Gastrocnemius medialis (tissue), 4 donors: ENCODE data around the gene PELI1. TPM values are rescaled to one million over a fixed set of nuclear protein-coding genes. Genes with fewer than 3 reads are reported as not detected.

Source experiments
- ATAC-seq, 2 donors: fragments of 150-250 bp; one replicate each; pipeline ENCODE4 v1.9.1; 2016
- DNase-seq, 2 donors: peaks; one replicate each; pipeline ENCODE4 v3.0.0-alpha.2; 2019
- H3K27ac ChIP-seq, 4 donors: fragments of 200-600 bp; sonication (generic); 1 replicate in 1 of 4; 2 replicates in 3 of 4; pipeline ENCODE4 v1.5.1; 2016 to 2018; ENCODE audit warnings: mild to moderate bottlenecking in 2 of 4, moderate library complexity in 1 of 4
- H3K27me3 ChIP-seq, 3 donors: fragments of 200-600 bp; sonication (generic) in 2 of 3; 1 replicate in 1 of 3; 2 replicates in 2 of 3; pipeline versions ENCODE4 v1.5.1 to v1.6.0; 2016 to 2019; ENCODE audit warnings: mild to moderate bottlenecking in 1 of 3, moderate library complexity in 1 of 3
- H3K36me3 ChIP-seq, 2 donors: fragments of 200-600 bp; sonication (generic) in 1 of 2; one replicate each; pipeline ENCODE4 v1.5.1; 2017 to 2018
- H3K4me1 ChIP-seq, 2 donors: fragments of 200-600 bp; sonication (generic) in 1 of 2; one replicate each; pipeline ENCODE4 v1.5.1; 2016 to 2017; ENCODE audit warnings: mild to moderate bottlenecking in 2 of 2
- H3K4me3 ChIP-seq, 4 donors: fragments of 200-600 bp; sonication (generic) in 3 of 4; 1 replicate in 1 of 4; 2 replicates in 3 of 4; pipeline ENCODE4 v1.5.1; 2016 to 2019; ENCODE audit warnings: mild to moderate bottlenecking in 2 of 4
- H3K9me3 ChIP-seq, 3 donors: fragments of 200-600 bp; sonication (generic) in 2 of 3; 1 replicate in 1 of 3; 2 replicates in 2 of 3; pipeline ENCODE4 v1.5.1; 2016 to 2019
- POLR2A ChIP-seq, 2 donors: fragments of 450-650 bp; IDR thresholded peaks; one replicate each; pipeline ENCODE4 v1.6.1; 2017; ENCODE audit warnings: antibody characterized with exemption in 2 of 2, mild to moderate bottlenecking in 2 of 2, moderate library complexity in 2 of 2
- in situ Hi-C, 4 donors: fragments of 200-750 bp; cut with MboI; loops; one replicate each; pipeline versions ENCODE4 v1.15.0 to v1.8.0; 2017; ENCODE audit warnings: low sequenced_read_pairs in 4 of 4
- intact Hi-C: fragments of 100-400 bp; cut with DNase I; formaldehyde crosslinking; loops from one replicate; pipeline ENCODE4 v1.15.1; 2023; ENCODE audit warnings: low total_unique reads
- total RNA-seq, 4 donors: library from RNA; depleted of rRNA; stranded (reverse); fragments of >200 nt; gene quantifications; one replicate each; pipeline versions ENCODE4 v1.1.0 to v1.2.3, GENCODE V29; 2016
- TF ChIP-seq, protein P1 (sequence below), 5 experiments: fragments of 450-650 bp in 3 of 5; fragments of 200-600 bp in 2 of 5; sonication (generic) in 2 of 5; IDR thresholded peaks in 4 of 5; conservative IDR thresholded peaks in 1 of 5; 1 replicate in 4 of 5; 2 replicates in 1 of 5; pipeline ENCODE4 v1.5.1; 2016 to 2019; ENCODE audit warnings: antibody characterized with exemption in 5 of 5, mild to moderate bottlenecking in 3 of 5, moderate library complexity in 3 of 5

PELI1 gene
- total RNA-seq, 4 donors from 2014 or later: 3.7 to 7.5 (median 5.9) TPM

GRCh38 chr2:64189586-64189985, 45.4 kb upstream of the PELI1 start:
- no peak for TF ChIP-seq POLR2A (IDR thresholded peaks at IDR 0.05)
- TF ChIP-seq, protein P1, sequence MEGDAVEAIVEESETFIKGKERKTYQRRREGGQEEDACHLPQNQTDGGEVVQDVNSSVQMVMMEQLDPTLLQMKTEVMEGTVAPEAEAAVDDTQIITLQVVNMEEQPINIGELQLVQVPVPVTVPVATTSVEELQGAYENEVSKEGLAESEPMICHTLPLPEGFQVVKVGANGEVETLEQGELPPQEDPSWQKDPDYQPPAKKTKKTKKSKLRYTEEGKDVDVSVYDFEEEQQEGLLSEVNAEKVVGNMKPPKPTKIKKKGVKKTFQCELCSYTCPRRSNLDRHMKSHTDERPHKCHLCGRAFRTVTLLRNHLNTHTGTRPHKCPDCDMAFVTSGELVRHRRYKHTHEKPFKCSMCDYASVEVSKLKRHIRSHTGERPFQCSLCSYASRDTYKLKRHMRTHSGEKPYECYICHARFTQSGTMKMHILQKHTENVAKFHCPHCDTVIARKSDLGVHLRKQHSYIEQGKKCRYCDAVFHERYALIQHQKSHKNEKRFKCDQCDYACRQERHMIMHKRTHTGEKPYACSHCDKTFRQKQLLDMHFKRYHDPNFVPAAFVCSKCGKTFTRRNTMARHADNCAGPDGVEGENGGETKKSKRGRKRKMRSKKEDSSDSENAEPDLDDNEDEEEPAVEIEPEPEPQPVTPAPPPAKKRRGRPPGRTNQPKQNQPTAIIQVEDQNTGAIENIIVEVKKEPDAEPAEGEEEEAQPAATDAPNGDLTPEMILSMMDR (IDR thresholded peaks at IDR 0.05 in 4 of 5, conservative IDR thresholded peaks at IDR 0.05 in 1 of 5): no peak
- intact Hi-C loops (no loop called here), in situ Hi-C loops (no loop called here)
- H3K36me3 ChIP-seq: no peaks in the 10 kb centered on the region
- no peak overlapping the region for H3K27ac ChIP-seq
- no peak overlapping the region for H3K4me3 ChIP-seq
- no peak for DNase-seq
- H3K27me3 ChIP-seq: no peaks in the 10 kb centered on the region
- no peaks in the 10 kb centered on the region for H3K9me3 ChIP-seq
- H3K4me1 ChIP-seq: no peaks in the 10 kb centered on the region
- no peak for ATAC-seq

GRCh38 chr2:64189167-64189566, 44.9 kb upstream of the PELI1 start:
- H3K4me3 ChIP-seq: no peak overlapping the region
- intact Hi-C loops: no loop called here
- H3K36me3 ChIP-seq: no peaks in the 10 kb centered on the region
- ATAC-seq: no peak
- TF ChIP-seq, protein P1 (IDR thresholded peaks at IDR 0.05 in 4 of 5, conservative IDR thresholded peaks at IDR 0.05 in 1 of 5): no peak
- no peak for TF ChIP-seq POLR2A (IDR thresholded peaks at IDR 0.05)
- no peaks in the 10 kb centered on the region for H3K27me3 ChIP-seq
- H3K9me3 ChIP-seq: no peaks in the 10 kb centered on the region
- H3K4me1 ChIP-seq: no peaks in the 10 kb centered on the region
- in situ Hi-C loops: no loop called here
- no peak overlapping the region for H3K27ac ChIP-seq
- DNase-seq: no peak

DNA sequence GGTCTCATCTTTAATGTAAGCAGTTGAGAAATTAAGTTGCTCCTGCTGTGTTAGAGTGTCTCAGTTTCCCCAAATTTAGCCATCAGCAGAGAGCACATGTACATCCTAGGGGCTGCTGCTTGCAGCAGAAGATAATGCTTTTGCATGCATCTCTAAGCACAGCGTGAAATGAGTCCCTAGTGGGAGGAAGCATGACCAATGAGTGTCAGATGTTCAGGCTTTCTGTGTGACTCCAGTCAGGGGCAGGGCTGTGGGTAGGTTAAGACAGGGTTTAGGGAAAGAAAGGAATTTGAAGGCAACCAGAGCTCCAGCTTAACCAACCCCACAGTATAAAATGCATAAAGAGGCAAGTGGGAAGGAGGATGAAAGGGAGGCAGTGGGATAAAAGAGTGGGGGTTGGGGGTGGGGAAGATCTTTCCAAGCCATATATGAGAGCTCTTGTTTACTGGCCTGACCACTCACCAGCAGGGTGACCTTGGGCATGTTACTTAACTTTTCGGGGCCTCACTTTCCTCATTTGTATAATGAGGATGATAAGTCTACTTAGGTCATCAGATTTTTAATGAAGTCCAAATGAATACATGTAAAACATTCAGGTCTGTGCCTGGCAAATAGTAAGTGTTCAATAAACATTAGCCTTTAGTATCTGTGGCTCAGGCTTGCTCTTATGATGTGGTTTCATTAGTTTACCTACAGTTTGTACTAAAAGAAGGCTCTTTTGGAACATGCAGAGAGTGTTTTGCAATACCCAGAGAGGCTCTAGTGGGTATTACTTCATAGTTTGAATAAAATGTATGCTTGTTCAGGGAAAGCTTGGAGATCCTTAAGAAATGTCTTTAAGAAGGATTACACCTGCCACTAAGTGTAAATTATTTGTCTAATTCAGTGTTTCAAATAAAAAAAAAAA, 42.7 kb upstream of the PELI1 start:
- Histone ChIP-seq H3K9me3 (no peaks in the 10 kb centered on the region), H3K27ac (no peak overlapping the region), H3K4me3 (no peak overlapping the region), H3K36me3 (no peaks in the 10 kb centered on the region), H3K4me1 (no peaks in the 10 kb centered on the region), H3K27me3 (no peaks in the 10 kb centered on the region)
- DNase-seq (no peak), ATAC-seq (no peak)
- intact Hi-C loops: no loop called here
- in situ Hi-C loops: no loop called here
- TF ChIP-seq, protein P1 (IDR thresholded peaks at IDR 0.05 in 4 of 5, conservative IDR thresholded peaks at IDR 0.05 in 1 of 5): no peak
- no peak for TF ChIP-seq POLR2A (IDR thresholded peaks at IDR 0.05)

DNA sequence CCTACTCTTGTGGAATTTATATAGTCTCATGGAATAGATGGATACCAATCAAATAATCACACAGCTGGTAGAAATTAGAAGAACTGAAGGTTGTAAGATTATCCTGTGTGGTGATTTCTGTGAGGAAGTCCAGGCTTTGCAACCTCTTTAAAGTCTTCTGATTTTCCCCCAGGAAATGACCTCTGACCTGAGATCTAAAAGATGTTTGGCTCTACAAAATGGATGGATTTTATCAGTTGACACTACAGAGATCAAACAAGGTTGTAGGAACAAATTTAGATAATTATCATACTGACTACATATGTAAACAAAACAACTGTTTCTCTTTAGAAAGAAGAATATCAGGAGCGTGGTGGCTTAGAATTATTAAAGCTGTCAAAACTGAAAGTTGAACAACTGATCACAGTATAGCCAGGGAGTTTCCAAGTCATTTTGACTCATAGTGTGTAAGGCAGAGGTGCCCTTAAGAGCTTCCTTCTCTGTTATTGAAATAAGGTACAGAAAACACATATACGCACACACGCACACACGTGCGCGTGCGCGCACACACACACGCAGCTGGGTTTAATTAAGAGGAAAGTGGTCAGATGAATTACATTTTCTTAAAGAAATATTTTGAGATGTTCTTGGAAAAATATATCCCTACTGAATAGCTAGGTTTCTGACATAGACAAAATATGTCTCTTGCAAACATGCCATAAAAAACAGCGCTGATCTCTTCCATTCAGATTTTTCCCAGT, 35.5 kb upstream of the PELI1 start:
- in situ Hi-C loops (no loop called here), intact Hi-C loops (no loop called here)
- Histone ChIP-seq H3K27me3 (no peaks in the 10 kb centered on the region), H3K27ac (no peak overlapping the region), H3K4me1 (peaks cover 0 to 3% of the 10 kb centered on the region in 2 donors), H3K4me3 (no peak overlapping the region), H3K36me3 (no peaks in the 10 kb centered on the region), H3K9me3 (no peaks in the 10 kb centered on the region)
- ATAC-seq (no peak), DNase-seq (no peak)
- TF ChIP-seq POLR2A (IDR thresholded peaks at IDR 0.05): no peak
- TF ChIP-seq, protein P1 (IDR thresholded peaks at IDR 0.05 in 4 of 5, conservative IDR thresholded peaks at IDR 0.05 in 1 of 5): no peak
